HL-60 (cell line): ENCODE measurements around the gene LIPK.

ENCODE experiments used
- DNase-seq, 2 experiments: peaks; one replicate each; pipeline ENCODE4 v3.0.0-alpha.2; 2010 to 2020; ENCODE audit warnings: low read depth in 1 of 2, low spot score in 1 of 2
- H3K27ac ChIP-seq: fragments of 250-450 bp; sonication (Bioruptor Pico); replicated peaks from 2 replicates; pipeline ENCODE4 v1.5.1; 2020; ENCODE audit warnings: mild to moderate bottlenecking, moderate library complexity
- H3K27me3 ChIP-seq: fragments of 250-450 bp; sonication (Bioruptor Pico); 2 replicates; pipeline ENCODE4 v1.5.1; 2021; ENCODE audit warnings: mild to moderate bottlenecking, moderate library complexity; ENCODE audit not compliant: insufficient read depth, poor library complexity, severe bottlenecking
- H3K4me3 ChIP-seq: replicated peaks from 2 replicates; pipeline ENCODE4 v1.5.1; 2011; ENCODE audit warnings: mild to moderate bottlenecking, control low read depth, low read length; ENCODE audit not compliant: insufficient read depth
- CTCF ChIP-seq: IDR thresholded peaks from one replicate; pipeline ENCODE4 v1.5.1; 2011; ENCODE audit warnings: low read length, control low read depth, inconsistent platforms; ENCODE audit not compliant: insufficient read depth
- GABPA ChIP-seq: IDR thresholded peaks from 2 replicates; pipeline ENCODE4 v1.6.1; 2012; ENCODE audit warnings: low read depth
- POLR2AphosphoS5 ChIP-seq: IDR thresholded peaks from 2 replicates; pipeline ENCODE4 v1.6.1; 2012; ENCODE audit warnings: low read depth
- SPI1 ChIP-seq: IDR thresholded peaks from 2 replicates; pipeline ENCODE4 v1.6.1; 2012; ENCODE audit warnings: low read depth, mild to moderate bottlenecking, borderline replicate concordance
- TF ChIP-seq, protein P1 (sequence below): IDR thresholded peaks from 2 replicates; pipeline ENCODE4 v1.6.1; 2012; ENCODE audit warnings: low read depth; ENCODE audit not compliant: insufficient replicate concordance

Gene LIPK

DNA sequence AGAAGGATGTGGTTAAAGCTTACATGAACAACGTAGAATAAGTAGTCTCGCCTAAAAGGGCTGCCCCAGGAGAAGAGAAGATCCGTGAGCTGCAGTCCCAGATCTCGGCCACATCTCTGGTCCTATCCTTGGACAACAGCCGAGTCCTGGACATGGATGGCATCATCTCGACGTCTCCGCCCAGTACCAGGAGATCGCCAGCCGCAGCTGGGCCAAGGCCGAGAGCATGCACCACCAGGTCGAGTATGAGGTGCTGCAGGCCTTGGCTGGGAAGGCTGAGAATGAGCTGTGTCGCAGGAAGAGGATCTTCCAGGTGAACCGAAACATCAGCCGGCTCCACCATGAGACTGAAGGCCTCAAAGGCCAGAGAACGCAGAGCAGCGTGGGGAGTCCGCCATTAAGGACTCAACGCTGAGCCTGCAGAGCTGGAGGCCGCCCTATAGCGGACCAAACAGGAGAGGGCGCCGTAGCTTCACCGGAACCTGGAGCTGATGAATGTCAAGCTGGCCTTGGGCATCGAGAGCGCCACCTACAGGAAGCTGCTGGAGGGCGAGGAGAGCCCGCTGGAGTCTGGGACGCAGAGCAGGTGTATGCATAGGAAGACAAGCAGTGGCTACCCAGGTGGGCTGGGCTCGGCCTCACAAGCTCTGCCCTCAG lies 22.2 kb downstream of the LIPK start:
- TF ChIP-seq CTCF (peak; percentile 13), GABPA (no peak), POLR2AphosphoS5 (no peak), SPI1 (no peak)
- TF ChIP-seq, protein P1, sequence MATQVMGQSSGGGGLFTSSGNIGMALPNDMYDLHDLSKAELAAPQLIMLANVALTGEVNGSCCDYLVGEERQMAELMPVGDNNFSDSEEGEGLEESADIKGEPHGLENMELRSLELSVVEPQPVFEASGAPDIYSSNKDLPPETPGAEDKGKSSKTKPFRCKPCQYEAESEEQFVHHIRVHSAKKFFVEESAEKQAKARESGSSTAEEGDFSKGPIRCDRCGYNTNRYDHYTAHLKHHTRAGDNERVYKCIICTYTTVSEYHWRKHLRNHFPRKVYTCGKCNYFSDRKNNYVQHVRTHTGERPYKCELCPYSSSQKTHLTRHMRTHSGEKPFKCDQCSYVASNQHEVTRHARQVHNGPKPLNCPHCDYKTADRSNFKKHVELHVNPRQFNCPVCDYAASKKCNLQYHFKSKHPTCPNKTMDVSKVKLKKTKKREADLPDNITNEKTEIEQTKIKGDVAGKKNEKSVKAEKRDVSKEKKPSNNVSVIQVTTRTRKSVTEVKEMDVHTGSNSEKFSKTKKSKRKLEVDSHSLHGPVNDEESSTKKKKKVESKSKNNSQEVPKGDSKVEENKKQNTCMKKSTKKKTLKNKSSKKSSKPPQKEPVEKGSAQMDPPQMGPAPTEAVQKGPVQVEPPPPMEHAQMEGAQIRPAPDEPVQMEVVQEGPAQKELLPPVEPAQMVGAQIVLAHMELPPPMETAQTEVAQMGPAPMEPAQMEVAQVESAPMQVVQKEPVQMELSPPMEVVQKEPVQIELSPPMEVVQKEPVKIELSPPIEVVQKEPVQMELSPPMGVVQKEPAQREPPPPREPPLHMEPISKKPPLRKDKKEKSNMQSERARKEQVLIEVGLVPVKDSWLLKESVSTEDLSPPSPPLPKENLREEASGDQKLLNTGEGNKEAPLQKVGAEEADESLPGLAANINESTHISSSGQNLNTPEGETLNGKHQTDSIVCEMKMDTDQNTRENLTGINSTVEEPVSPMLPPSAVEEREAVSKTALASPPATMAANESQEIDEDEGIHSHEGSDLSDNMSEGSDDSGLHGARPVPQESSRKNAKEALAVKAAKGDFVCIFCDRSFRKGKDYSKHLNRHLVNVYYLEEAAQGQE = no peak
- DNase-seq = peak in 1 of 2 experiments; percentile 66
- Histone ChIP-seq H3K27me3 (no peaks in the 10 kb centered on the region), H3K4me3 (no peak overlapping the region), H3K27ac (no peak overlapping the region)

DNA sequence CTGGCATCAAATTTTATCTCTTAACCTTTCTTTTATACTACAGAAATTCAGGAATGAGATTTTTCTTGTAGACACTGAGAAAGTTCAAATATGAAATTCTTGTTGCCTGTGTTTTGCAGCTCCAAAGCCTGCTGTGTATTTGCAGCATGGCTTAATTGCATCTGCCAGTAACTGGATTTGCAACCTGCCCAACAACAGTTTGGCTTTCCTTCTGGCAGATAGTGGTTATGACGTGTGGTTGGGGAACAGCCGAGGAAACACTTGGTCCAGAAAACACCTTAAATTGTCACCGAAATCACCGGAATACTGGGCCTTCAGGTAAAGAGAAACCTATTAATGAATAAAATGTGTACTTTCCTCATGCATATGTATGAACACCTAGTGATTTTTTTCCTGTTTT lies 24.8 kb downstream of the LIPK start:
- no peak for DNase-seq
- Histone ChIP-seq H3K4me3 (no peak overlapping the region), H3K27ac (no peak overlapping the region), H3K27me3 (no peaks in the 10 kb centered on the region)
- TF ChIP-seq GABPA = no peak
- no peak for TF ChIP-seq SPI1
- no peak for TF ChIP-seq CTCF
- TF ChIP-seq POLR2AphosphoS5 = no peak
- TF ChIP-seq, protein P1 = no peak

DNA sequence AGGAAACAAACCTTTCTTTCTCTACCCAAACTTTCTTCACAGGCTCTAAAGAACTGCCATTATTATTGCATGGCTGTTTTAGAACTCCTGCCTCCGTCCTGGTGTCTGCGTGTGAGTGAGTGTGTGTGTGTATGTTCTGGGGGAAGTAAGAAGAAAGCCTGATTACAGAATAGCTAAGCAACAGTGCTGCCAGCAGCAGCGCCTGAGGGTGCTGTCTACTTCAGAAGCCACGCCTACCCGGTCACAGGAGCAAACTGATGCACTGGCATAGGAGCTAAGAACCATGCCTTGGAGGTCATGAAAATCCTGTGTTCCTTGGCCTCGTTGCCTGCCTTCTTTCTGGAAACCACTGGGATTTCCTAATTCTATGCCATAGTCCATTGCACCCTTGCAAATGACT lies 25.2 kb downstream of the LIPK start:
- TF ChIP-seq, protein P1 = no peak
- TF ChIP-seq CTCF = no peak
- no peak for TF ChIP-seq GABPA
- no peak for TF ChIP-seq SPI1
- TF ChIP-seq POLR2AphosphoS5 = no peak
- peak in 1 of 2 experiments; percentile 76 for DNase-seq
- Histone ChIP-seq H3K27ac (no peak overlapping the region), H3K4me3 (no peak overlapping the region), H3K27me3 (no peaks in the 10 kb centered on the region)
